H9 (cell line): ENCODE data around the gene QSOX2. TPM values are rescaled to one million over a fixed set of nuclear protein-coding genes. Genes with fewer than 3 reads are reported as not detected.

Source experiments
- DNase-seq: peaks from one replicate; pipeline ENCODE4 v3.0.0-alpha.2; 2017
- H2AFZ ChIP-seq: one replicate; pipeline ENCODE4 v1.6.1; 2013; ENCODE audit warnings: mild to moderate bottlenecking, low read length, control low read depth, moderate library complexity
- H2AK5ac ChIP-seq: 2 replicates; pipeline ENCODE4 v1.6.1; 2013; ENCODE audit warnings: low read length, control low read depth, mixed read lengths; ENCODE audit not compliant: insufficient read length
- H2BK120ac ChIP-seq: one replicate; pipeline ENCODE4 v1.6.1; 2013; ENCODE audit warnings: low read depth, mild to moderate bottlenecking, low read length, control low read depth, inconsistent platforms; ENCODE audit not compliant: poor library complexity, severe bottlenecking
- H2BK12ac ChIP-seq: 2 replicates; pipeline ENCODE4 v1.6.1; 2013; ENCODE audit warnings: low read length, control low read depth, mixed read lengths, low read depth; ENCODE audit not compliant: insufficient read length
- H2BK15ac ChIP-seq: 2 replicates; pipeline ENCODE4 v1.6.1; 2013; ENCODE audit warnings: low read depth, low read length, control low read depth
- H2BK20ac ChIP-seq: one replicate; pipeline ENCODE4 v1.6.1; 2013; ENCODE audit warnings: low read depth, mild to moderate bottlenecking, low read length, control low read depth, inconsistent platforms; ENCODE audit not compliant: poor library complexity, severe bottlenecking
- H2BK5ac ChIP-seq: 2 replicates; pipeline ENCODE4 v1.6.1; 2013; ENCODE audit warnings: low read length, control low read depth, mixed read lengths; ENCODE audit not compliant: insufficient read length
- H3K14ac ChIP-seq: 2 replicates; pipeline ENCODE4 v1.6.1; 2013; ENCODE audit warnings: low read length, control low read depth; ENCODE audit not compliant: insufficient read depth
- H3K18ac ChIP-seq: 2 replicates; pipeline ENCODE4 v1.6.1; 2013; ENCODE audit warnings: low read depth, mild to moderate bottlenecking, mixed read lengths, low read length, control low read depth; ENCODE audit not compliant: insufficient read length
- H3K23ac ChIP-seq: 2 replicates; pipeline ENCODE4 v1.6.1; 2013; ENCODE audit warnings: low read length, control low read depth, mixed read lengths, low read depth; ENCODE audit not compliant: insufficient read length
- H3K23me2 ChIP-seq: 2 replicates; pipeline ENCODE4 v1.6.1; 2013; ENCODE audit warnings: low read depth, mild to moderate bottlenecking, mixed read lengths, low read length, control low read depth; ENCODE audit not compliant: insufficient read length, poor library complexity, severe bottlenecking
- H3K27ac ChIP-seq: 2 replicates; pipeline ENCODE4 v1.5.1; 2013; ENCODE audit warnings: low read length, control low read depth, mixed read lengths, low read depth; ENCODE audit not compliant: insufficient read length
- H3K27me3 ChIP-seq: 2 replicates; pipeline ENCODE4 v1.6.1; 2013; ENCODE audit warnings: low read length, control low read depth, inconsistent platforms; ENCODE audit not compliant: insufficient read depth
- H3K4ac ChIP-seq: 2 replicates; pipeline ENCODE4 v1.6.1; 2013; ENCODE audit warnings: low read depth, mild to moderate bottlenecking, control low read depth, inconsistent platforms, low read length, moderate library complexity
- H3K4me1 ChIP-seq: 2 replicates; pipeline ENCODE4 v1.6.1; 2013; ENCODE audit warnings: low read length, control low read depth, inconsistent platforms; ENCODE audit not compliant: insufficient read depth
- H3K4me2 ChIP-seq: 2 replicates; pipeline ENCODE4 v1.6.1; 2013; ENCODE audit warnings: low read length, control low read depth, mixed read lengths; ENCODE audit not compliant: insufficient read length, insufficient read depth
- H3K56ac ChIP-seq: 2 replicates; pipeline ENCODE4 v1.6.1; 2013; ENCODE audit warnings: low read depth, mild to moderate bottlenecking, mixed read lengths, low read length, control low read depth; ENCODE audit not compliant: insufficient read length
- H3K79me1 ChIP-seq: 2 replicates; pipeline ENCODE4 v1.6.1; 2013; ENCODE audit warnings: low read depth, mild to moderate bottlenecking, moderate library complexity, low read length, control low read depth, inconsistent platforms; ENCODE audit not compliant: insufficient read depth, poor library complexity, severe bottlenecking
- H3K79me2 ChIP-seq: 2 replicates; pipeline ENCODE4 v1.6.1; 2013; ENCODE audit warnings: low read length, control low read depth, inconsistent platforms; ENCODE audit not compliant: insufficient read depth
- H3K9ac ChIP-seq: 2 replicates; pipeline ENCODE4 v1.6.1; 2013; ENCODE audit warnings: low read length, control low read depth, mixed read lengths; ENCODE audit not compliant: insufficient read length; ENCODE audit errors: extremely low read depth
- H3K9me3 ChIP-seq: one replicate; pipeline ENCODE4 v1.6.1; 2013; ENCODE audit warnings: low read depth, low read length, inconsistent platforms; ENCODE audit not compliant: control insufficient read depth
- H3T11ph ChIP-seq: one replicate; pipeline ENCODE4 v1.6.1; 2013; ENCODE audit warnings: mild to moderate bottlenecking, low read length, control low read depth, inconsistent platforms
- H4K20me1 ChIP-seq: one replicate; pipeline ENCODE4 v1.6.1; 2013; ENCODE audit not compliant: control insufficient read depth, insufficient read length, insufficient read depth
- H4K5ac ChIP-seq: 2 replicates; pipeline ENCODE4 v1.6.1; 2013; ENCODE audit warnings: low read depth, mild to moderate bottlenecking, mixed read lengths, low read length, control low read depth; ENCODE audit not compliant: insufficient read length
- H4K8ac ChIP-seq: replicated peaks from 2 replicates; pipeline ENCODE4 v1.6.1; 2013; ENCODE audit warnings: low read length, control low read depth, mixed read lengths, low read depth; ENCODE audit not compliant: insufficient read length
- H4K91ac ChIP-seq: 2 replicates; pipeline ENCODE4 v1.6.1; 2013; ENCODE audit warnings: low read depth, mild to moderate bottlenecking, moderate library complexity, mixed read lengths, low read length, control low read depth; ENCODE audit not compliant: insufficient read length
- H3K27ac Mint-ChIP-seq, 3 experiments: 2 replicates in 2 of 3; 3 replicates in 1 of 3; pipeline ENCODE4 v1.8.0; 2020 to 2021; ENCODE audit warnings: mixed read lengths in 3 of 3, mild to moderate bottlenecking in 1 of 3, moderate library complexity in 1 of 3
- H3K27me3 Mint-ChIP-seq: 2 replicates; pipeline ENCODE4 v1.8.0; 2021; ENCODE audit warnings: low read depth, mild to moderate bottlenecking, moderate library complexity, mixed read lengths
- H3K36me3 Mint-ChIP-seq, 3 experiments: 2 replicates in 2 of 3; 3 replicates in 1 of 3; pipeline ENCODE4 v1.8.0; 2020 to 2021; ENCODE audit warnings: low read depth in 3 of 3, mixed read lengths in 3 of 3; ENCODE audit not compliant: insufficient read depth in 1 of 3
- H3K4me1 Mint-ChIP-seq, 2 experiments: 2 replicates each; pipeline ENCODE4 v1.8.0; 2020; ENCODE audit warnings: mixed read lengths in 2 of 2
- H3K4me3 Mint-ChIP-seq, 2 experiments: 2 replicates in 1 of 2; 3 replicates in 1 of 2; pipeline ENCODE4 v1.8.0; 2020 to 2021; ENCODE audit warnings: mild to moderate bottlenecking in 2 of 2, mixed read lengths in 2 of 2, moderate library complexity in 1 of 2
- H3K9me3 Mint-ChIP-seq, 2 experiments: 2 replicates in 1 of 2; 3 replicates in 1 of 2; pipeline ENCODE4 v1.8.0; 2020; ENCODE audit warnings: mild to moderate bottlenecking in 2 of 2, mixed read lengths in 2 of 2, moderate library complexity in 1 of 2
- WGBS: extraction: QIAGEN DNeasy Blood & Tissue Kit; methylation state at CpG from one replicate; pipeline ENCODE4 v1.1.7; 2013; ENCODE audit warnings: missing lambda C conversion rate, low lambda C conversion rate, mixed read lengths; ENCODE audit not compliant: insufficient read length; ENCODE audit errors: extremely low coverage; 5-methylcytosine and 5-hydroxymethylcytosine counted together
- total RNA-seq: library from RNA; stranded (reverse); gene quantifications from 2 replicates; pipeline ENCODE4 v1.2.1, GENCODE V29; 2021
- TF ChIP-seq, protein P1 (sequence below): fragments of 200-600 bp; sonication (generic); conservative IDR thresholded peaks from 3 replicates; pipeline ENCODE4 v1.8.0; 2021; ENCODE audit warnings: antibody characterized with exemption, mild to moderate bottlenecking

QSOX2 gene
- total RNA-seq, 1 experiment from 2014 or later: 25.8 TPM

DNA sequence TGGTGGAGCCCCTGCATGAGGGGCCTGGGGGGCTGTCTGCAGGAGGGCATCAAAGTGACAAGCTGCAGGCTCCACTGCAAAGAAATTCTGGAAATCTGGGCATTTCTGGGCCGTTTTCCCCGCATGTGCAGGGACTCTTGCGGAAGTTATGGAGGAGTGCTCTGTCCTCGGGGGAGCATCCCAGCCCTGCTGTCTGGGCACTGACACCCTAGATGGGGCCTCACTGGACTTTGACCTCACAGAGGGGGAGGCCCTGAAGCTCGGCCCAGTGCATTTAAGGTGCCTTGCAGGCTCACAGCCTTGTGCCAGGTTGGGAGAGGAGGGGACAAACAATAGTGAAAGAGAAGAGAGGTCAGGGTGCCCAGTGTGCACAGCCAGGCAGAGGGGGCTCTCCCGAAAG is 76.1 kb downstream of the QSOX2 start:
- H3K9ac ChIP-seq: no peak overlapping the region
- no peak overlapping the region for H4K8ac ChIP-seq
- H3K27me3 ChIP-seq: no peaks in the 10 kb centered on the region
- no peak overlapping the region for H3K56ac ChIP-seq
- Mint-ChIP-seq H3K9me3 (peaks cover 3 to 5% of the 10 kb centered on the region in 2 experiments; a peak in 3 of 5 replicates), H3K4me3 (no peak overlapping the region), H3K27me3 (peaks cover 2% of the 10 kb centered on the region), H3K27ac (peak overlapping the region in 1 of 3 experiments; percentile 24; a peak in 1 of 7 replicates), H3K36me3 (no peaks in the 10 kb centered on the region; a peak in 3 of 7 replicates), H3K4me1 (peaks cover 22 to 34% of the 10 kb centered on the region in 2 experiments)
- H2BK120ac ChIP-seq: no peak overlapping the region
- H2AK5ac ChIP-seq: no peak overlapping the region
- no peaks in the 10 kb centered on the region for H4K20me1 ChIP-seq
- H4K5ac ChIP-seq: no peak overlapping the region
- no peak overlapping the region for H3T11ph ChIP-seq
- no peak overlapping the region for H3K18ac ChIP-seq
- TF ChIP-seq, protein P1, sequence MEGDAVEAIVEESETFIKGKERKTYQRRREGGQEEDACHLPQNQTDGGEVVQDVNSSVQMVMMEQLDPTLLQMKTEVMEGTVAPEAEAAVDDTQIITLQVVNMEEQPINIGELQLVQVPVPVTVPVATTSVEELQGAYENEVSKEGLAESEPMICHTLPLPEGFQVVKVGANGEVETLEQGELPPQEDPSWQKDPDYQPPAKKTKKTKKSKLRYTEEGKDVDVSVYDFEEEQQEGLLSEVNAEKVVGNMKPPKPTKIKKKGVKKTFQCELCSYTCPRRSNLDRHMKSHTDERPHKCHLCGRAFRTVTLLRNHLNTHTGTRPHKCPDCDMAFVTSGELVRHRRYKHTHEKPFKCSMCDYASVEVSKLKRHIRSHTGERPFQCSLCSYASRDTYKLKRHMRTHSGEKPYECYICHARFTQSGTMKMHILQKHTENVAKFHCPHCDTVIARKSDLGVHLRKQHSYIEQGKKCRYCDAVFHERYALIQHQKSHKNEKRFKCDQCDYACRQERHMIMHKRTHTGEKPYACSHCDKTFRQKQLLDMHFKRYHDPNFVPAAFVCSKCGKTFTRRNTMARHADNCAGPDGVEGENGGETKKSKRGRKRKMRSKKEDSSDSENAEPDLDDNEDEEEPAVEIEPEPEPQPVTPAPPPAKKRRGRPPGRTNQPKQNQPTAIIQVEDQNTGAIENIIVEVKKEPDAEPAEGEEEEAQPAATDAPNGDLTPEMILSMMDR: no peak
- no peak overlapping the region for H2BK12ac ChIP-seq
- no peak overlapping the region for H3K4me2 ChIP-seq
- peaks cover 1% of the 10 kb centered on the region; the same call in 1 of the 2 replicates for H3K4me1 ChIP-seq
- H3K4ac ChIP-seq: no peak overlapping the region
- no peak overlapping the region for H2BK20ac ChIP-seq
- H2BK15ac ChIP-seq: no peak overlapping the region
- no peaks in the 10 kb centered on the region for H3K79me2 ChIP-seq
- no peaks in the 10 kb centered on the region for H3K79me1 ChIP-seq
- H4K91ac ChIP-seq: no peak overlapping the region
- H3K23ac ChIP-seq: no peak overlapping the region
- no peak overlapping the region for H2AFZ ChIP-seq
- H3K9me3 ChIP-seq: no peaks in the 10 kb centered on the region
- H2BK5ac ChIP-seq: no peak overlapping the region
- no CpG with 5 or more reads among the region's 6 CpGs for WGBS
- no peak overlapping the region for H3K14ac ChIP-seq
- H3K23me2 ChIP-seq: no peaks in the 10 kb centered on the region
- DNase-seq: no peak
- H3K27ac ChIP-seq: no peak overlapping the region
